Stimulated activated CD8-positive, alpha-beta memory T cell treated with anti-CD3 and anti-CD28 coated beads, Interleukin-12 subunit alpha, Interleukin-12 subunit beta, amount 100 ng/mL, for 1 hour (primary cell): ENCODE results near the gene COBL.
"Not testable (repeated sequence)": the region's sequence is repeated elsewhere in the genome, so short reads cannot be mapped to it uniquely, and the experiment has no call there.

Experiments used
- DNase-seq: peaks from one replicate; pipeline ENCODE4 v3.0.0-alpha.2; 2020; ENCODE audit warnings: low read depth

The COBL gene

GRCh38 chr7:51229620-51230323, 86.8 kb downstream of the COBL start:
- DNase-seq: no peak

- DNase-seq: no peak
These were observed 87.5 kb downstream of the COBL start for GRCh38 chr7:51229106-51229537.

- DNase-seq: no peak
These were observed 88.1 kb downstream of the COBL start for GRCh38 chr7:51228386-51228958.

GRCh38 chr7:51227861-51228260, 88.7 kb downstream of the COBL start:
- DNase-seq: no peak

- DNase-seq: no peak
These were observed 89.6 kb downstream of the COBL start for GRCh38 chr7:51226916-51227535.

GRCh38 chr7:51226063-51226755, 90.4 kb downstream of the COBL start:
- no peak for DNase-seq

- DNase-seq: no peak
These were observed 91.6 kb downstream of the COBL start for GRCh38 chr7:51224811-51225595.

- DNase-seq: no peak
These were observed 93.1 kb downstream of the COBL start for GRCh38 chr7:51223505-51223904.

GRCh38 chr7:51222916-51223315, 93.7 kb downstream of the COBL start:
- DNase-seq: no peak

- DNase-seq: no peak
These were observed 96.4 kb downstream of the COBL start for GRCh38 chr7:51220226-51220625.

GRCh38 chr7:51219261-51219988, 97.2 kb downstream of the COBL start:
- DNase-seq: no peak

GRCh38 chr7:51217804-51218203, 98.8 kb downstream of the COBL start:
- DNase-seq: no peak

- no peak for DNase-seq
These were observed 102.5 kb downstream of the COBL start for GRCh38 chr7:51214098-51214497.

GRCh38 chr7:51213618-51214017, 103.0 kb downstream of the COBL start:
- DNase-seq: no peak

- DNase-seq: no peak
These were observed 105.8 kb downstream of the COBL start for GRCh38 chr7:51210766-51211165.

- no peak for DNase-seq
These were observed 107.2 kb downstream of the COBL start for GRCh38 chr7:51209426-51209825.

GRCh38 chr7:51208125-51208524, 108.5 kb downstream of the COBL start:
- DNase-seq: not testable (repeated sequence)

GRCh38 chr7:51198654-51199053, 118.0 kb downstream of the COBL start:
- DNase-seq: no peak

GRCh38 chr7:51190969-51191368, 125.6 kb downstream of the COBL start:
- DNase-seq: no peak

- no peak for DNase-seq
These were observed 126.8 kb downstream of the COBL start for GRCh38 chr7:51189777-51190176.

GRCh38 chr7:51188987-51189386, 127.6 kb downstream of the COBL start:
- no peak for DNase-seq
